Hepatocyte (in vitro differentiated cells): ENCODE data around the gene NPRL2.

Experiments used
- EZH2 ChIP-seq: fragments of 200-600 bp; sonication (generic); IDR thresholded peaks from 2 replicates; pipeline ENCODE4 v1.6.1; 2016; ENCODE audit warnings: antibody characterized with exemption, mild to moderate bottlenecking, borderline replicate concordance
- TF ChIP-seq, protein P1 (sequence below): fragments of 200-600 bp; sonication (generic); IDR thresholded peaks from 2 replicates; pipeline ENCODE4 v1.5.1; 2016; ENCODE audit warnings: antibody characterized with exemption, mild to moderate bottlenecking; ENCODE audit not compliant: poor library complexity

- TF ChIP-seq, protein P1, sequence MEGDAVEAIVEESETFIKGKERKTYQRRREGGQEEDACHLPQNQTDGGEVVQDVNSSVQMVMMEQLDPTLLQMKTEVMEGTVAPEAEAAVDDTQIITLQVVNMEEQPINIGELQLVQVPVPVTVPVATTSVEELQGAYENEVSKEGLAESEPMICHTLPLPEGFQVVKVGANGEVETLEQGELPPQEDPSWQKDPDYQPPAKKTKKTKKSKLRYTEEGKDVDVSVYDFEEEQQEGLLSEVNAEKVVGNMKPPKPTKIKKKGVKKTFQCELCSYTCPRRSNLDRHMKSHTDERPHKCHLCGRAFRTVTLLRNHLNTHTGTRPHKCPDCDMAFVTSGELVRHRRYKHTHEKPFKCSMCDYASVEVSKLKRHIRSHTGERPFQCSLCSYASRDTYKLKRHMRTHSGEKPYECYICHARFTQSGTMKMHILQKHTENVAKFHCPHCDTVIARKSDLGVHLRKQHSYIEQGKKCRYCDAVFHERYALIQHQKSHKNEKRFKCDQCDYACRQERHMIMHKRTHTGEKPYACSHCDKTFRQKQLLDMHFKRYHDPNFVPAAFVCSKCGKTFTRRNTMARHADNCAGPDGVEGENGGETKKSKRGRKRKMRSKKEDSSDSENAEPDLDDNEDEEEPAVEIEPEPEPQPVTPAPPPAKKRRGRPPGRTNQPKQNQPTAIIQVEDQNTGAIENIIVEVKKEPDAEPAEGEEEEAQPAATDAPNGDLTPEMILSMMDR: no peak
- no peak for TF ChIP-seq EZH2
These were observed 33.3 kb downstream of the NPRL2 start for GRCh38 chr3:50317300-50317699.
